HepG2 (cell line): ENCODE results near the gene KLF3.

ENCODE experiments used
- EHMT2 ChIP-seq: fragments of 200-600 bp; sonication (generic); IDR thresholded peaks from 2 replicates; pipeline ENCODE4 v1.7.0; 2017; ENCODE audit warnings: antibody characterized with exemption, low read depth, low read length, borderline replicate concordance
- EP300 ChIP-seq, 3 experiments: sonication (generic) in 1 of 3; formaldehyde crosslinking in 1 of 3; IDR thresholded peaks; 2 replicates each; pipeline versions ENCODE4 v1.5.1 to v1.6.1; 2011 to 2020; ENCODE audit warnings: low read depth in 2 of 3, low read length in 2 of 3, borderline replicate concordance in 1 of 3, improper control_type of control experiment in 1 of 3, mild to moderate bottlenecking in 1 of 3, missing genetic modification reagents in 1 of 3, moderate library complexity in 1 of 3
- FOXK1 ChIP-seq: sonication (generic); formaldehyde crosslinking; IDR thresholded peaks from 2 replicates; pipeline ENCODE4 v1.4.0; 2020; ENCODE audit warnings: low read depth, missing genetic modification reagents, borderline replicate concordance
- HMG20A ChIP-seq: IDR thresholded peaks from 2 replicates; pipeline ENCODE4 v1.6.1; 2016; ENCODE audit warnings: borderline replicate concordance
- POLR2A ChIP-seq, 2 experiments: IDR thresholded peaks; 2 replicates each; pipeline ENCODE4 v1.6.1; 2011; ENCODE audit warnings: low read depth in 2 of 2, low read length in 2 of 2, mild to moderate bottlenecking in 1 of 2, moderate library complexity in 1 of 2; ENCODE audit not compliant: insufficient read depth in 1 of 2
- ZFAT ChIP-seq: sonication (generic); formaldehyde crosslinking; conservative IDR thresholded peaks from 2 replicates; pipeline ENCODE4 v1.8.1; 2023; ENCODE audit warnings: missing genetic modification reagents, inconsistent platforms

DNA sequence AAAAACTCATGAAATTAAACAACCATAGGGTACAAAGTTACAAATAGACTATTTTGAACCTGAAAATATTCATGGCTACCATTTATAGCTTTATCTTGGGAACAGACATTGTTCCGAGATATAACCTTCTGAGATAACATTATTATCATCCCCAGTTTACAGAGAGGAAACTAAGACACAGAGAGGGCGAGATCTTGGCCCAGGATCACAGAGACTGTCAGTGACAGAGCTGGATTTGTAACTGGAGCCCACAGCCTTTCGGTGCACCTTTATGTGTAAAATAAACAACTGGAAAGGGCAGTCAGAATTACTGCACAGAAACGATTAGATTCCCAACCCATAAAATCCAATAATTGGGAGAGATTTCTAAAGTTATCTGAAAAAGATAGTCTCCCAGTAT is 28.4 kb downstream of the KLF3 start:
- no peak for TF ChIP-seq EP300 (IDR thresholded peaks at IDR 0.05; ENCODE audit: low read depth in 2 of 2, low read length in 2 of 2)
- TF ChIP-seq EP300 (CRISPR knock-in tag; IDR thresholded peaks at IDR 0.05; ENCODE audit: borderline replicate concordance) = no peak
- no peak for TF ChIP-seq ZFAT
- TF ChIP-seq HMG20A (CRISPR knock-in tag) = no peak
- no peak for TF ChIP-seq FOXK1 (CRISPR knock-in tag)
- TF ChIP-seq POLR2A (IDR thresholded peaks at IDR 0.05; ENCODE audit: insufficient read depth in 1 of 2, low read depth in 2 of 2, low read length in 2 of 2) = no peak
- TF ChIP-seq EHMT2 = no peak
